H1 (cell line): ENCODE results near the gene ZSCAN4. TPM values are rescaled to one million over a fixed set of nuclear protein-coding genes. Genes with fewer than 3 reads are reported as not detected.

Source experiments
- CTCF ChIA-PET: fragments of 300-600 bp; sonication (Branson Sonifier 250); formaldehyde crosslinking; loops from one replicate; lab custom pipeline; 2021; ENCODE audit not compliant: partially characterized antibody; lab: Charles Lee
- POLR2A ChIA-PET: fragments of 300-600 bp; sonication (Branson Sonifier 250); formaldehyde crosslinking; loops from one replicate; lab custom pipeline; 2021; ENCODE audit warnings: inconsistent platforms; ENCODE audit not compliant: partially characterized antibody; lab: Charles Lee
- DNase-seq, 2 experiments: peaks; one replicate each; pipeline versions ENCODE4 v3.0.0 to v3.0.0-alpha.2; 2010 to 2022; ENCODE audit warnings: low spot score in 2 of 2, low read depth in 1 of 2, mixed read lengths in 1 of 2
- FAIRE-seq: peaks from 2 replicates; lab custom pipeline; 2011; peaks lifted over from hg19 to GRCh38; lab: Jason Lieb, UNC
- H2AFZ ChIP-seq: 2 replicates; pipeline ENCODE4 v1.8.1; 2012; ENCODE audit warnings: low read length, inconsistent platforms
- H2AK5ac ChIP-seq: 2 replicates; pipeline ENCODE4 v1.6.1; 2013; ENCODE audit warnings: low read depth, low read length
- H2BK120ac ChIP-seq: replicated peaks from 2 replicates; pipeline ENCODE3; 2013; ENCODE audit warnings: low read depth, low read length, inconsistent platforms
- H2BK12ac ChIP-seq: 2 replicates; pipeline ENCODE4 v1.6.1; 2013; ENCODE audit warnings: low read depth, low read length
- H2BK15ac ChIP-seq: 2 replicates; pipeline ENCODE4 v1.6.1; 2013; ENCODE audit warnings: low read length
- H2BK20ac ChIP-seq: 2 replicates; pipeline ENCODE4 v1.6.1; 2013; ENCODE audit warnings: low read length
- H2BK5ac ChIP-seq: 2 replicates; pipeline ENCODE4 v1.6.1; 2013; ENCODE audit warnings: low read depth, low read length
- H3K14ac ChIP-seq: 2 replicates; pipeline ENCODE4 v1.6.1; 2013; ENCODE audit warnings: inconsistent platforms; ENCODE audit not compliant: insufficient read length
- H3K18ac ChIP-seq: 2 replicates; pipeline ENCODE4 v1.6.1; 2013; ENCODE audit warnings: low read length; ENCODE audit errors: extremely low read depth
- H3K23ac ChIP-seq: 2 replicates; pipeline ENCODE4 v1.6.1; 2013; ENCODE audit warnings: inconsistent platforms; ENCODE audit not compliant: insufficient read length
- H3K23me2 ChIP-seq: 2 replicates; pipeline ENCODE4 v1.6.1; 2013; ENCODE audit warnings: low read depth, low read length
- H3K27ac ChIP-seq: 2 replicates; pipeline ENCODE4 v1.6.1; 2011; ENCODE audit warnings: low read depth, low read length, inconsistent platforms
- H3K27me3 ChIP-seq, 4 experiments: replicated peaks in 1 of 4; 1 replicate in 1 of 4; 2 replicates in 3 of 4; pipeline versions ENCODE4 v1.6.1 to v1.8.1; 2011 to 2013; ENCODE audit warnings: low read length in 3 of 4, mild to moderate bottlenecking in 3 of 4, inconsistent platforms in 2 of 4, mixed read lengths in 2 of 4, moderate library complexity in 1 of 4; ENCODE audit not compliant: control insufficient read depth in 3 of 4, insufficient read depth in 3 of 4; ENCODE audit errors: extremely low read depth in 1 of 4
- H3K36me3 ChIP-seq, 4 experiments: 2 replicates each; pipeline versions ENCODE4 v1.6.1 to v1.8.1; 2011 to 2013; ENCODE audit warnings: mild to moderate bottlenecking in 4 of 4, low read length in 3 of 4, moderate library complexity in 2 of 4, control low read depth in 1 of 4, inconsistent platforms in 1 of 4; ENCODE audit not compliant: insufficient read depth in 4 of 4, control insufficient read depth in 2 of 4
- H3K4ac ChIP-seq: replicated peaks from 2 replicates; pipeline ENCODE3; 2013; ENCODE audit warnings: low read length, low read depth, mixed read lengths, inconsistent platforms; ENCODE audit not compliant: insufficient read length
- H3K4me1 ChIP-seq, 4 experiments: replicated peaks in 1 of 4; 1 replicate in 1 of 4; 2 replicates in 3 of 4; pipeline versions ENCODE4 v1.6.1 to v1.8.1; 2011 to 2013; ENCODE audit warnings: low read length in 3 of 4, inconsistent platforms in 2 of 4, mixed read lengths in 1 of 4; ENCODE audit not compliant: insufficient read depth in 4 of 4, control insufficient read depth in 3 of 4
- H3K4me2 ChIP-seq, 2 experiments: 2 replicates each; pipeline versions ENCODE4 v1.6.1 to v1.8.1; 2011 to 2013; ENCODE audit warnings: low read depth in 2 of 2, low read length in 2 of 2, control low read depth in 1 of 2, inconsistent platforms in 1 of 2, mild to moderate bottlenecking in 1 of 2; ENCODE audit not compliant: insufficient read depth in 1 of 2
- H3K4me3 ChIP-seq, 4 experiments: fragments of 200-600, 300-600 bp in 1 of 4; sonication (generic), shearing (Covaris generic), sonication (Bioruptor Twin) in 1 of 4; 2 replicates each; pipeline versions ENCODE4 v1.5.1 to v1.8.1; 2011 to 2016; ENCODE audit warnings: low read length in 4 of 4, low read depth in 3 of 4, control low read depth in 2 of 4, inconsistent platforms in 2 of 4, mild to moderate bottlenecking in 2 of 4, mixed read lengths in 1 of 4, moderate library complexity in 1 of 4; ENCODE audit not compliant: insufficient read depth in 2 of 4; ENCODE audit errors: extremely low read depth in 1 of 4
- H3K56ac ChIP-seq: replicated peaks from 2 replicates; pipeline ENCODE3; 2013; ENCODE audit warnings: low read depth, mild to moderate bottlenecking, mixed read lengths, low read length, inconsistent platforms; ENCODE audit not compliant: insufficient read length
- H3K79me1 ChIP-seq: 2 replicates; pipeline ENCODE4 v1.6.1; 2013; ENCODE audit warnings: low read depth, low read length, control low read depth
- H3K79me2 ChIP-seq, 2 experiments: 2 replicates each; pipeline versions ENCODE4 v1.6.1 to v1.8.1; 2012 to 2013; ENCODE audit warnings: low read length in 2 of 2, mild to moderate bottlenecking in 2 of 2, inconsistent platforms in 1 of 2; ENCODE audit not compliant: insufficient read depth in 2 of 2, control insufficient read depth in 1 of 2
- H3K9ac ChIP-seq, 4 experiments: replicated peaks in 1 of 4; 1 replicate in 1 of 4; 2 replicates in 3 of 4; pipeline versions ENCODE4 v1.6.1 to v1.8.1; 2011 to 2013; ENCODE audit warnings: low read depth in 3 of 4, low read length in 3 of 4, control low read depth in 2 of 4, mild to moderate bottlenecking in 2 of 4, moderate library complexity in 2 of 4, inconsistent platforms in 1 of 4; ENCODE audit errors: extremely low read depth in 1 of 4
- H3K9me3 ChIP-seq, 2 experiments: 2 replicates each; pipeline versions ENCODE4 v1.6.1 to v1.8.1; 2012 to 2013; ENCODE audit warnings: mild to moderate bottlenecking in 2 of 2, moderate library complexity in 2 of 2, control low read depth in 1 of 2, inconsistent platforms in 1 of 2, low read depth in 1 of 2, low read length in 1 of 2, mixed read lengths in 1 of 2; ENCODE audit not compliant: insufficient read depth in 2 of 2
- H4K20me1 ChIP-seq, 2 experiments: replicated peaks in 1 of 2; 2 replicates each; pipeline versions ENCODE3 to v1.8.1; 2011 to 2013; ENCODE audit warnings: inconsistent platforms in 2 of 2, low read length in 2 of 2, mild to moderate bottlenecking in 1 of 2; ENCODE audit not compliant: insufficient read depth in 2 of 2, control insufficient read depth in 1 of 2
- H4K5ac ChIP-seq: 2 replicates; pipeline ENCODE4 v1.6.1; 2013; ENCODE audit warnings: low read length, low read depth, mixed read lengths, inconsistent platforms; ENCODE audit not compliant: insufficient read length
- H4K8ac ChIP-seq: 2 replicates; pipeline ENCODE4 v1.8.0; 2013; ENCODE audit warnings: mild to moderate bottlenecking, moderate library complexity, low read length, inconsistent platforms; ENCODE audit not compliant: insufficient read depth; ENCODE audit errors: extremely low read depth
- H4K91ac ChIP-seq: replicated peaks from 2 replicates; pipeline ENCODE3; 2013; ENCODE audit warnings: low read length, mixed read lengths, inconsistent platforms; ENCODE audit not compliant: insufficient read length
- ASH2L ChIP-seq: fragments of 200-600, 300-600 bp; sonication (generic); IDR thresholded peaks from one replicate; pipeline ENCODE4 v1.7.1; 2017; ENCODE audit warnings: low read length
- CBX5 ChIP-seq: fragments of 300-800, 300-1000 bp; sonication (generic); IDR thresholded peaks from 2 replicates; pipeline ENCODE4 v1.7.1; 2016; ENCODE audit warnings: antibody characterized with exemption, low read length, low read depth
- EGR1 ChIP-seq: IDR thresholded peaks from 2 replicates; pipeline ENCODE4 v1.6.1; 2011; ENCODE audit warnings: low read depth, low read length, borderline replicate concordance
- FOSL1 ChIP-seq: IDR thresholded peaks from 2 replicates; pipeline ENCODE4 v1.6.1; 2011; ENCODE audit warnings: mild to moderate bottlenecking, low read depth, low read length, moderate library complexity; ENCODE audit not compliant: insufficient read depth
- GABPA ChIP-seq: IDR thresholded peaks from 2 replicates; pipeline ENCODE4 v1.6.1; 2011; ENCODE audit warnings: mild to moderate bottlenecking, low read length, moderate library complexity, borderline replicate concordance; ENCODE audit not compliant: insufficient read depth
- GTF2F1 ChIP-seq: IDR thresholded peaks from 2 replicates; pipeline ENCODE4 v1.6.1; 2012; ENCODE audit warnings: low read depth, low read length, improper control_type of control experiment, borderline replicate concordance
- HDAC2 ChIP-seq, 2 experiments: fragments of 300-600 bp in 1 of 2; sonication (generic) in 1 of 2; IDR thresholded peaks; 2 replicates each; pipeline ENCODE4 v1.6.1; 2011 to 2012; ENCODE audit warnings: low read depth in 2 of 2, low read length in 2 of 2, mild to moderate bottlenecking in 2 of 2, moderate library complexity in 2 of 2, borderline replicate concordance in 1 of 2, inconsistent platforms in 1 of 2
- JUN ChIP-seq: IDR thresholded peaks from 2 replicates; pipeline ENCODE4 v1.6.1; 2011; ENCODE audit warnings: low read depth, mild to moderate bottlenecking, improper control_type of control experiment, low read length
- JUND ChIP-seq: IDR thresholded peaks from 2 replicates; pipeline ENCODE4 v1.6.1; 2011; ENCODE audit warnings: mild to moderate bottlenecking, improper control_type of control experiment, low read length
- KDM5A ChIP-seq: fragments of 200-600 bp; IDR thresholded peaks from 2 replicates; pipeline ENCODE4 v1.7.1; 2012; ENCODE audit warnings: mild to moderate bottlenecking, low read length, inconsistent platforms, mixed read lengths
- RBBP5 ChIP-seq: IDR thresholded peaks from 2 replicates; pipeline ENCODE4 v1.7.1; 2012; ENCODE audit warnings: low read depth, mild to moderate bottlenecking, inconsistent platforms, low read length, moderate library complexity, borderline replicate concordance
- ZNF274 ChIP-seq: IDR thresholded peaks from 2 replicates; pipeline ENCODE4 v1.7.0; 2012; ENCODE audit warnings: low read length, borderline replicate concordance; ENCODE audit errors: extremely low read depth
- polyA plus RNA-seq, 7 experiments: library from polyadenylated mRNA; depleted of rRNA in 3 of 7; stranded (reverse) in 5 of 7; unstranded in 2 of 7; fragments of >200 nt in 5 of 7; fragments of 200-250 nt in 2 of 7; gene quantifications; 1 replicate in 5 of 7; 2 replicates in 1 of 7; 4 replicates in 1 of 7; pipeline versions ENCODE4 v1.2.1 to v1.2.3, GENCODE V29; 2011 to 2013; ENCODE audit warnings: missing spikeins in 2 of 7, mixed read lengths in 2 of 7
- total RNA-seq: library from RNA; stranded (reverse); fragmentation: NEBNext Ultra II Directional; extraction: Animal tissue kit (Norgen Biotek cat#: 25700); gene quantifications from 2 replicates; pipeline ENCODE4 v1.2.1, GENCODE V29; 2021
- TF ChIP-seq, protein P1 (sequence below): IDR thresholded peaks from 2 replicates; pipeline ENCODE4 v1.6.1; 2012; ENCODE audit warnings: inconsistent platforms

Gene ZSCAN4
- total and polyA plus RNA-seq, 2 of the 8 experiments (the other 6 are each of a cell fraction or from before 2014, with no cell fraction given), result not detected

DNA sequence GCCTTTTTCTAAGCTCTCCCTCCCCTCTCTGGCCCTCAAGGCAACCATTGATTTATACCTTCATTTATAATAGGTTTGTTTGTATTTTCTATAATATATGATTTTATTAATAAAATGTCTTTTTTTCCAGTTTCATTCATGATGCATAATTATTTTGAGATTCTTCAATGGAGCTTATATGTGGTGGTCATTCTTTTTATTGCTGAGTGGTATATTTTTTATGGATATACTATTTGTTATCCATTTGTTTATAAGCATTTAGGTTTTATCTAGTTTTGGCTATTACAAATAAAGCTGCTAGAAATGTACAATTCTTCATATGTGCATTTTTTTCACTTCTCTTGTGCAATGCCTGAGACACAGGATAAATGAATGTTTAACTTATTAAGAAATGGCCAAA, 25.0 kb upstream of the ZSCAN4 start:
- Histone ChIP-seq H4K20me1 (no peaks in the 10 kb centered on the region), H3K18ac (no peak overlapping the region), H3K23me2 (no peaks in the 10 kb centered on the region), H2BK12ac (no peak overlapping the region), H2AK5ac (no peak overlapping the region), H2BK5ac (no peak overlapping the region), H2AFZ (no peak overlapping the region), H4K8ac (no peak overlapping the region), H3K9ac (no peak overlapping the region), H3K4me1 (no peaks in the 10 kb centered on the region), H3K79me1 (no peaks in the 10 kb centered on the region), H3K4me2 (no peak overlapping the region), H4K5ac (no peak overlapping the region), H3K56ac (no peak overlapping the region), H3K27me3 (peaks cover 0 to 2% (median 0%) of the 10 kb centered on the region in 4 experiments; a peak in 1 of 7 replicates), H3K23ac (no peak overlapping the region), H2BK20ac (no peak overlapping the region), H2BK15ac (no peak overlapping the region), H3K4ac (no peak overlapping the region), H3K14ac (no peak overlapping the region), H2BK120ac (no peak overlapping the region), H3K9me3 (peaks cover 12 to 14% of the 10 kb centered on the region in 2 experiments; a peak in 2 of 4 replicates), H3K79me2 (no peaks in the 10 kb centered on the region), H3K27ac (no peak overlapping the region), H4K91ac (no peak overlapping the region), H3K36me3 (peaks cover 10 to 37% (median 27%) of the 10 kb centered on the region in 4 experiments; a peak in 7 of 8 replicates), H3K4me3 (no peak overlapping the region)
- DNase-seq, result no peak
- FAIRE-seq, result no peak
- ChIA-PET CTCF (no interaction called here), POLR2A (interaction anchor here (0.7 to 1.0 kb wide), 2 partner anchors 10 to 26 kb away, joined by 3 to 5 read pairs; no protein-coding TSS in a partner anchor)
- TF ChIP-seq, protein P1, sequence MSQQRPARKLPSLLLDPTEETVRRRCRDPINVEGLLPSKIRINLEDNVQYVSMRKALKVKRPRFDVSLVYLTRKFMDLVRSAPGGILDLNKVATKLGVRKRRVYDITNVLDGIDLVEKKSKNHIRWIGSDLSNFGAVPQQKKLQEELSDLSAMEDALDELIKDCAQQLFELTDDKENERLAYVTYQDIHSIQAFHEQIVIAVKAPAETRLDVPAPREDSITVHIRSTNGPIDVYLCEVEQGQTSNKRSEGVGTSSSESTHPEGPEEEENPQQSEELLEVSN, result no peak
- no peak for TF ChIP-seq GABPA
- TF ChIP-seq CBX5, result no peak
- no peak for TF ChIP-seq RBBP5
- no peak for TF ChIP-seq KDM5A
- no peak for TF ChIP-seq EGR1
- no peak for TF ChIP-seq FOSL1
- no peak for TF ChIP-seq ZNF274
- TF ChIP-seq JUND, result no peak
- TF ChIP-seq HDAC2 (IDR thresholded peaks at IDR 0.05; ENCODE audit: borderline replicate concordance in 1 of 2, low read depth in 2 of 2, low read length in 2 of 2), result no peak
- TF ChIP-seq GTF2F1, result no peak
- no peak for TF ChIP-seq JUN
- no peak for TF ChIP-seq ASH2L
